Loucy (cell line): ENCODE results near the gene CAPN9.

Source experiments
- EZH2phosphoT487 ChIP-seq: fragments of 200-600 bp; IDR thresholded peaks from 2 replicates; pipeline ENCODE4 v1.6.1; 2018; ENCODE audit warnings: antibody characterized with exemption, mild to moderate bottlenecking, moderate library complexity, borderline replicate concordance
- TF ChIP-seq, protein P1 (sequence below): fragments of 200-600 bp; sonication (generic); conservative IDR thresholded peaks from 2 replicates; pipeline ENCODE4 v1.5.1; 2014; ENCODE audit warnings: mild to moderate bottlenecking, antibody characterized with exemption, low read length

DNA sequence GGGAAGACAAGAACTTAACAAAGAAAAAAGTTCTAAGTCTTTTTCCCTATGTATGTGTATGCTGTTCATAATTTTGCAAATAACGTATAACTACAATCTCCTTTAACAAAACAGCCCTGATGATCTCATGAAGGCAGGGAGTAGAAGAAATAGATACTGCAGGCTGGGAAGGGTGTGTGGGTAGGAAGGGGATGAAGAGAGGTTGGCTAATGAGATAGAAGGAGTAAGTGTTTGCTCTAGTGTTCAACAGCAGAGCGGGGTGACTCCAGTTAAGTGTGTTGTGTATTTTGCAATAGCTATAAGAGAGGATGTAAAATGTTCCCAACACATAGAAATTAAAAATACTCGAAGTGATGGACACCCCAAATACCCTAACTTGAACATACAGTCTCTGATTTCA, 101.0 kb downstream of the CAPN9 start:
- TF ChIP-seq, protein P1, sequence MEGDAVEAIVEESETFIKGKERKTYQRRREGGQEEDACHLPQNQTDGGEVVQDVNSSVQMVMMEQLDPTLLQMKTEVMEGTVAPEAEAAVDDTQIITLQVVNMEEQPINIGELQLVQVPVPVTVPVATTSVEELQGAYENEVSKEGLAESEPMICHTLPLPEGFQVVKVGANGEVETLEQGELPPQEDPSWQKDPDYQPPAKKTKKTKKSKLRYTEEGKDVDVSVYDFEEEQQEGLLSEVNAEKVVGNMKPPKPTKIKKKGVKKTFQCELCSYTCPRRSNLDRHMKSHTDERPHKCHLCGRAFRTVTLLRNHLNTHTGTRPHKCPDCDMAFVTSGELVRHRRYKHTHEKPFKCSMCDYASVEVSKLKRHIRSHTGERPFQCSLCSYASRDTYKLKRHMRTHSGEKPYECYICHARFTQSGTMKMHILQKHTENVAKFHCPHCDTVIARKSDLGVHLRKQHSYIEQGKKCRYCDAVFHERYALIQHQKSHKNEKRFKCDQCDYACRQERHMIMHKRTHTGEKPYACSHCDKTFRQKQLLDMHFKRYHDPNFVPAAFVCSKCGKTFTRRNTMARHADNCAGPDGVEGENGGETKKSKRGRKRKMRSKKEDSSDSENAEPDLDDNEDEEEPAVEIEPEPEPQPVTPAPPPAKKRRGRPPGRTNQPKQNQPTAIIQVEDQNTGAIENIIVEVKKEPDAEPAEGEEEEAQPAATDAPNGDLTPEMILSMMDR, result no peak
- TF ChIP-seq EZH2phosphoT487, result no peak
